H1 (cell line): ENCODE data around the gene PRRC2A. TPM values are rescaled to one million over a fixed set of nuclear protein-coding genes. Genes with fewer than 3 reads are reported as not detected.

Source experiments
- CHD7 ChIP-seq: fragments of 300-600 bp; sonication (generic); IDR thresholded peaks from 2 replicates; pipeline ENCODE4 v1.7.1; 2012; ENCODE audit warnings: low read length, moderate library complexity, mild to moderate bottlenecking, inconsistent platforms; ENCODE audit not compliant: insufficient replicate concordance
- SIN3A ChIP-seq, 2 experiments: IDR thresholded peaks in 1 of 2; conservative IDR thresholded peaks in 1 of 2; 2 replicates each; pipeline ENCODE4 v1.6.1; 2011 to 2012; ENCODE audit warnings: low read length in 2 of 2, improper control_type of control experiment in 1 of 2, low read depth in 1 of 2, mild to moderate bottlenecking in 1 of 2
- SP4 ChIP-seq: IDR thresholded peaks from 2 replicates; pipeline ENCODE4 v1.6.1; 2012; ENCODE audit warnings: low read length, inconsistent platforms
- SRF ChIP-seq: IDR thresholded peaks from 2 replicates; pipeline ENCODE4 v1.6.1; 2011; ENCODE audit warnings: mild to moderate bottlenecking, low read depth, low read length, moderate library complexity
- TEAD4 ChIP-seq: IDR thresholded peaks from 2 replicates; pipeline ENCODE4 v1.6.1; 2012; ENCODE audit warnings: low read depth, low read length, inconsistent platforms, mixed read lengths
- USF2 ChIP-seq: IDR thresholded peaks from 2 replicates; pipeline ENCODE4 v1.6.1; 2011; ENCODE audit warnings: low read length, improper control_type of control experiment
- ZNF274 ChIP-seq: IDR thresholded peaks from 2 replicates; pipeline ENCODE4 v1.7.0; 2012; ENCODE audit warnings: low read length, borderline replicate concordance; ENCODE audit errors: extremely low read depth
- polyA plus RNA-seq, 7 experiments: library from polyadenylated mRNA; depleted of rRNA in 3 of 7; stranded (reverse) in 5 of 7; unstranded in 2 of 7; fragments of >200 nt in 5 of 7; fragments of 200-250 nt in 2 of 7; gene quantifications; 1 replicate in 5 of 7; 2 replicates in 1 of 7; 4 replicates in 1 of 7; pipeline versions ENCODE4 v1.2.1 to v1.2.3, GENCODE V29; 2011 to 2013; ENCODE audit warnings: missing spikeins in 2 of 7, mixed read lengths in 2 of 7
- total RNA-seq: library from RNA; stranded (reverse); fragmentation: NEBNext Ultra II Directional; extraction: Animal tissue kit (Norgen Biotek cat#: 25700); gene quantifications from 2 replicates; pipeline ENCODE4 v1.2.1, GENCODE V29; 2021

PRRC2A gene
- total and polyA plus RNA-seq, 2 of the 8 experiments (the other 6 are each of a cell fraction or from before 2014, with no cell fraction given): 118 to 300 TPM

- TF ChIP-seq CHD7 (no peak), ZNF274 (no peak), SIN3A (conservative IDR thresholded peaks at IDR 0.05 in 1 of 2, IDR thresholded peaks at IDR 0.05 in 1 of 2; ENCODE audit: low read depth in 1 of 2, low read length in 2 of 2) (no peak), TEAD4 (no peak), SRF (no peak), USF2 (no peak), SP4 (no peak)
Observed at GRCh38 chr6:31626952-31627351, 6.4 kb downstream of the PRRC2A start (continued).
